VCaP (cell line): ENCODE data around the gene NUP205.
A peak's percentile ranks its signal among the peaks of the same experiment; 100 is the strongest.

Source experiments
- H3K27ac ChIP-seq: fragments of 450-650 bp; 2 replicates; pipeline ENCODE4 v1.5.1; 2017
- TF ChIP-seq, protein P1 (sequence below): fragments of 450-650 bp; conservative IDR thresholded peaks from 2 replicates; pipeline ENCODE4 v1.5.1; 2017; ENCODE audit warnings: mild to moderate bottlenecking, moderate library complexity

The NUP205 gene

GRCh38 chr7:135670179-135670578, 112.5 kb downstream of the NUP205 start:
- TF ChIP-seq, protein P1, sequence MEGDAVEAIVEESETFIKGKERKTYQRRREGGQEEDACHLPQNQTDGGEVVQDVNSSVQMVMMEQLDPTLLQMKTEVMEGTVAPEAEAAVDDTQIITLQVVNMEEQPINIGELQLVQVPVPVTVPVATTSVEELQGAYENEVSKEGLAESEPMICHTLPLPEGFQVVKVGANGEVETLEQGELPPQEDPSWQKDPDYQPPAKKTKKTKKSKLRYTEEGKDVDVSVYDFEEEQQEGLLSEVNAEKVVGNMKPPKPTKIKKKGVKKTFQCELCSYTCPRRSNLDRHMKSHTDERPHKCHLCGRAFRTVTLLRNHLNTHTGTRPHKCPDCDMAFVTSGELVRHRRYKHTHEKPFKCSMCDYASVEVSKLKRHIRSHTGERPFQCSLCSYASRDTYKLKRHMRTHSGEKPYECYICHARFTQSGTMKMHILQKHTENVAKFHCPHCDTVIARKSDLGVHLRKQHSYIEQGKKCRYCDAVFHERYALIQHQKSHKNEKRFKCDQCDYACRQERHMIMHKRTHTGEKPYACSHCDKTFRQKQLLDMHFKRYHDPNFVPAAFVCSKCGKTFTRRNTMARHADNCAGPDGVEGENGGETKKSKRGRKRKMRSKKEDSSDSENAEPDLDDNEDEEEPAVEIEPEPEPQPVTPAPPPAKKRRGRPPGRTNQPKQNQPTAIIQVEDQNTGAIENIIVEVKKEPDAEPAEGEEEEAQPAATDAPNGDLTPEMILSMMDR = no peak
- H3K27ac ChIP-seq = peak overlapping the region; percentile 41; the same call in 1 of the 2 replicates

DNA sequence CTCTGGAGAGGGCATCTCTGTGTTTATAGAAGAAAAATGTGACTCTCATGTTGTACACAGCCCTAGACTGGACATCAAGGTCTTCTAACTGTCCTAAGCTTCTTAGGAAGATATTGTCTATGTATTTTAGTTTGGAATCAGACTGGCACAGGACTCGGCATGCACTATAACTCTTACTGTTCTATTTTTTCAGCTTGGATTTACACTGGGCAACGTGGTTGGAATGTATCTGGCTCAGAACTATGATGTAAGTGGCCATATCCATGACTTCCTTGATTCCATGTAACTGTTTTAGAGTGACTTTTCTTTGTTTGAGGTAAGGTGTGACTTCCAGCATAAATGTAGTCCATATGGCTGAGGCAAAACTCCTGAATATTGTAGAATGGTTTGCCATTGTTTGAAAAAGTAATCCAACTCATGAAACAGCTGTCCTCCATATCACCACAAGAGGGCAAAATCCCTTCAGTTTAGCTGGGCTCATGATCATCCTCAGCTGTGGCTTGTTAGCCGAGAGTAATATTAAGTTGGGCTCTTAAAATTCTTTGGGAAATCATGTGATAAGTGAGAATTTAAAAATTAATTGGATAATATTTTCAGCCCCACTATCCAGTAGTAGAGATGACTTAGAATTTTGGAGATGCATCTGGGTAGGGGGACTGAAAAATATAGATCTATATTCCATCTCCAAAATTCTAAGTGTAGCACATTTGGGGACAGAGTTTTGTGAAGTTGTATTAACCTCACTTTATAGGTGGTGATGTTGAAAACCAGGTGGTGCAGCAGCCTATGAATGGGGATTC, 115.0 kb downstream of the NUP205 start:
- TF ChIP-seq, protein P1 = peak; percentile 93
- peak overlapping the region; percentile 41; the same call in 1 of the 2 replicates for H3K27ac ChIP-seq

DNA sequence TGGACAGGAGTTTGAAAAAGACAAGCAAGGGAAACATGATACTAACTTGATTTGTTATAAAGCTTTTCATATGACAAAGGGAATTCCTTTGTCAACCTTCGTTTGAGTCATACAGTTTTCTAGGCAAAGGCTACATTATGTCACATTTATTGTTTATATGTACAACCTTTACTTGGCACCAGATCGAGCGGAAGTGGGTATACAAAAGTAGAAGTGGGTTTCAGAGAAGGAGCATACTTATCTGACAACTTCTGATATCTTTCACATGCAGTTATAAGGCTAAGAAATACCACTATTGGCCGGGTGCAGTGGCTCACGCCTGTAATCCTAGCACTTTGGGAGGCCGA, 115.6 kb downstream of the NUP205 start:
- H3K27ac ChIP-seq = no peak overlapping the region
- TF ChIP-seq, protein P1 = no peak

DNA sequence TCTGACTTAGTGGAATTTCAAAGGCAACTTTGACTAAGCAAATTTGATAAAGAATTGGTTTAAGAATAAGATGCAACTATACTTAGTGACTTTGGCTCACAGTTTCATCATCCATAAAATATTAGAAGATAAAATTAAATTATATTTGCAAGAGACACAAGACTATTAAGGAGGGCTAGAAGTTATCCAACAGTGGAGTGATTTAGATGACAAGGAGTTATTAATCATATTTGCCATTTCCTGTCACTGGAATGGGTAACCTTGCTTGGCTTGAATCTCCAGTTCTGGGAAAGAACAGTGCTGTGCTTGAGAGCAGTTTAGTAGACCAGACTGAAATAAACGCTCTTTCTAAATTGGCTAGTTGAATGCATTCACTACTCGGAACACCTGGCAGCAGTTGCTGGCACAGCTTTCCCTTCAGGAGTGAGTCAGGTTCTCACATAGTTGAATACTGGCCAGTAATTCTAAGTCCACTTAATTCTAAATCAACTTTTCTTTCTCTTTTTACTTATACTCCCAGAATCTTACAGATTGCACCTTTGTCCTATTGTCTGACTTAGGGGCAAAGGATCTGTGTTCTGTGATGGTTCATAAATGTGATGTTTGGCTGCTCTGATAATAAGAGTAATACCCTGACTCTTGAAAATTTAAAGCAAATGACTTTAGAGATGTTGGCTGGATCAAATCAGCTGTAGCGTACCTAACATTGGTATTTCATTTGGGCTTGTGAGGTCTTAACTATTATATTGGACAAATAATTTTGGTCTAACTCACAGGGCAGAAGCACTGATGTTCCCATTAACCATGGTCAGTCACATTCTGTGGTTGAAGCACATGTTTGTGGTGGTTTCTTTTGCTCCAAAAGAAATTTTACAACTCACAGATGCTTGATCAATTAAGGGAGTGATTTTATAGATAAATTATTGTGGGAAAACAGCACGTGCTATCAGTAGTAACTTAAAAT, 121.2 kb downstream of the NUP205 start:
- TF ChIP-seq, protein P1 = no peak
- H3K27ac ChIP-seq = peak overlapping the region; percentile 53

GRCh38 chr7:135681762-135682161, 124.0 kb downstream of the NUP205 start:
- TF ChIP-seq, protein P1 = no peak
- no peak overlapping the region for H3K27ac ChIP-seq

DNA sequence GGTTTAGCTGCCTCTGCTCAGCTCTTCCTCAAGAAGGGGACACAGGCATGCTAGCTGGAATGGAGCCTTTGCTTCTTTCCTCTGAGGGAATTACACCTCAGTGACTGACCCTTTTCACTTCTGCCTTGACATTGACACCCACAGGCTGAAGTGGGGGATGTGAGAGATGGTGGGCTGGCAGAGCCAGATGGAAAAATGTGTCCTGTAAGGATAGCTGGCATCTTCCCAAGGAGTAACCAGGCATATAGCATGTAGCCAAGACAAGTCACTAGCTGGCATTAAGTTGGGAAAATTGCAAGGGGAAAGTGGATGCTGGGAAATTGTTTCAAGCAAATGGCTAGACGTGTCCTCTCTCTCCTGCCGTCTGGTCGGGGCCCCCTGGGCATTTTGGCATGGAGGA, 124.5 kb downstream of the NUP205 start:
- TF ChIP-seq, protein P1 = no peak
- H3K27ac ChIP-seq = no peak overlapping the region

GRCh38 chr7:135683609-135684008, 125.9 kb downstream of the NUP205 start:
- TF ChIP-seq, protein P1 = no peak
- no peak overlapping the region for H3K27ac ChIP-seq
